CD4-positive, alpha-beta T cell (primary cell): ENCODE results near the gene FOXG1. TPM values are rescaled to one million over a fixed set of nuclear protein-coding genes. Genes with fewer than 3 reads are reported as not detected.

ENCODE experiments used
- ATAC-seq: fragments of 200-7000 bp; cut with Tn5 transposase; one replicate; pipeline ENCODE4 v1.10.0; 2022; ENCODE audit warnings: mild to moderate bottlenecking; ENCODE audit not compliant: poor library complexity
- CTCF ChIA-PET: fragments of 350-600 bp; sonication (Branson Sonifier 250); formaldehyde crosslinking; loops from one replicate; lab custom pipeline; 2021; ENCODE audit warnings: antibody characterized with exemption, inconsistent platforms; lab: Charles Lee
- POLR2A ChIA-PET: fragments of 350-600 bp; sonication (Branson Sonifier 250); formaldehyde crosslinking; loops from one replicate; lab custom pipeline; 2021; ENCODE audit warnings: antibody characterized with exemption, inconsistent platforms; lab: Charles Lee
- DNase-seq, 14 experiments: peaks; one replicate each; pipeline ENCODE4 v3.0.0-alpha.2; 2013 to 2020; ENCODE audit warnings: mixed read lengths in 2 of 14
- H3K27ac ChIP-seq, 2 donors: one replicate each; pipeline versions ENCODE4 v1.5.1 to v1.7.0; 2013; ENCODE audit warnings: low read length in 2 of 2, low read depth in 1 of 2, mild to moderate bottlenecking in 1 of 2
- H3K27me3 ChIP-seq, 2 experiments: 1 replicate in 1 of 2; 2 replicates in 1 of 2; pipeline versions ENCODE4 v1.6.1 to v1.7.0; 2013; ENCODE audit warnings: low read length in 2 of 2, control low read depth in 1 of 2, mild to moderate bottlenecking in 1 of 2, moderate library complexity in 1 of 2; ENCODE audit not compliant: insufficient read depth in 2 of 2, control insufficient read depth in 1 of 2
- H3K36me3 ChIP-seq: one replicate; pipeline ENCODE4 v1.6.1; 2013; ENCODE audit warnings: low read length, control low read depth; ENCODE audit not compliant: insufficient read depth
- H3K4me1 ChIP-seq: one replicate; pipeline ENCODE4 v1.6.1; 2013; ENCODE audit warnings: low read length, control low read depth; ENCODE audit not compliant: insufficient read depth
- H3K4me3 ChIP-seq: one replicate; pipeline ENCODE4 v1.5.1; 2013; ENCODE audit warnings: mild to moderate bottlenecking, low read length, moderate library complexity
- H3K9me3 ChIP-seq, 2 experiments: 1 replicate in 1 of 2; 2 replicates in 1 of 2; pipeline versions ENCODE4 v1.6.1 to v1.7.0; 2013; ENCODE audit warnings: low read length in 2 of 2, mild to moderate bottlenecking in 2 of 2, control low read depth in 1 of 2, moderate library complexity in 1 of 2; ENCODE audit not compliant: control insufficient read depth in 1 of 2, insufficient read depth in 1 of 2
- H3K27ac Mint-ChIP-seq: one replicate; pipeline ENCODE4 v1.8.0; 2020; ENCODE audit warnings: mixed read lengths
- H3K27me3 Mint-ChIP-seq: one replicate; pipeline ENCODE4 v1.8.0; 2021; ENCODE audit warnings: mixed read lengths
- H3K36me3 Mint-ChIP-seq: one replicate; pipeline ENCODE4 v1.8.0; 2021; ENCODE audit warnings: low read depth, mixed read lengths
- H3K4me1 Mint-ChIP-seq: one replicate; pipeline ENCODE4 v1.8.0; 2021; ENCODE audit warnings: low read depth, mixed read lengths
- H3K4me3 Mint-ChIP-seq: one replicate; pipeline ENCODE4 v1.8.0; 2020; ENCODE audit warnings: mild to moderate bottlenecking, mixed read lengths
- H3K9me3 Mint-ChIP-seq: one replicate; pipeline ENCODE4 v1.8.0; 2020; ENCODE audit warnings: mixed read lengths
- intact Hi-C, 2 experiments: fragments of 100-400 bp; cut with DNase I in 1 of 2; cut with micrococcal nuclease in 1 of 2; formaldehyde crosslinking; loops; one replicate each; pipeline versions ENCODE4 v1.15.1 to v1.9.0; 2023 to 2025; cut with DNase I, micrococcal nuclease
- total RNA-seq, 174 experiments: library from RNA in 2 of 174; stranded (reverse) in 2 of 174; gene quantifications; one replicate each; pipeline ENCODE4 v1.2.3 and lab custom pipeline; 2021 to 2026
- TF ChIP-seq, protein P1 (sequence below): fragments of 200-600 bp; IDR thresholded peaks from one replicate; pipeline ENCODE4 v1.8.0; 2022; ENCODE audit warnings: antibody characterized with exemption, mild to moderate bottlenecking

The FOXG1 gene
- total RNA-seq, 2 experiments from 2014 or later: not detected

- Mint-ChIP-seq H3K27ac (no peak overlapping the region), H3K4me1 (no peaks in the 10 kb centered on the region), H3K27me3 (peaks cover 88% of the 10 kb centered on the region), H3K36me3 (no peaks in the 10 kb centered on the region), H3K9me3 (peaks cover 7% of the 10 kb centered on the region), H3K4me3 (no peak overlapping the region)
- Histone ChIP-seq H3K27me3 (peaks cover 26 to 58% of the 10 kb centered on the region in 2 experiments), H3K4me1 (no peaks in the 10 kb centered on the region), H3K4me3 (no peak overlapping the region), H3K9me3 (peaks cover 12 to 19% of the 10 kb centered on the region in 2 experiments), H3K36me3 (no peaks in the 10 kb centered on the region), H3K27ac (no peak overlapping the region)
- no peak for ATAC-seq
- CTCF ChIA-PET: no interaction called here
- intact Hi-C loops: no loop called here
- POLR2A ChIA-PET: no interaction called here
- TF ChIP-seq, protein P1, sequence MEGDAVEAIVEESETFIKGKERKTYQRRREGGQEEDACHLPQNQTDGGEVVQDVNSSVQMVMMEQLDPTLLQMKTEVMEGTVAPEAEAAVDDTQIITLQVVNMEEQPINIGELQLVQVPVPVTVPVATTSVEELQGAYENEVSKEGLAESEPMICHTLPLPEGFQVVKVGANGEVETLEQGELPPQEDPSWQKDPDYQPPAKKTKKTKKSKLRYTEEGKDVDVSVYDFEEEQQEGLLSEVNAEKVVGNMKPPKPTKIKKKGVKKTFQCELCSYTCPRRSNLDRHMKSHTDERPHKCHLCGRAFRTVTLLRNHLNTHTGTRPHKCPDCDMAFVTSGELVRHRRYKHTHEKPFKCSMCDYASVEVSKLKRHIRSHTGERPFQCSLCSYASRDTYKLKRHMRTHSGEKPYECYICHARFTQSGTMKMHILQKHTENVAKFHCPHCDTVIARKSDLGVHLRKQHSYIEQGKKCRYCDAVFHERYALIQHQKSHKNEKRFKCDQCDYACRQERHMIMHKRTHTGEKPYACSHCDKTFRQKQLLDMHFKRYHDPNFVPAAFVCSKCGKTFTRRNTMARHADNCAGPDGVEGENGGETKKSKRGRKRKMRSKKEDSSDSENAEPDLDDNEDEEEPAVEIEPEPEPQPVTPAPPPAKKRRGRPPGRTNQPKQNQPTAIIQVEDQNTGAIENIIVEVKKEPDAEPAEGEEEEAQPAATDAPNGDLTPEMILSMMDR: no peak
- DNase-seq: no peak
Observed at GRCh38 chr14:28773861-28774691, 7.5 kb downstream of the FOXG1 start.

- H3K27ac ChIP-seq: no peak overlapping the region
- intact Hi-C loops: no loop called here
- H3K4me1 ChIP-seq: no peaks in the 10 kb centered on the region
- ATAC-seq (no peak), DNase-seq (no peak)
- Mint-ChIP-seq H3K4me1 (no peaks in the 10 kb centered on the region), H3K4me3 (no peak overlapping the region), H3K27me3 (peaks cover 94% of the 10 kb centered on the region), H3K27ac (no peak overlapping the region), H3K36me3 (no peaks in the 10 kb centered on the region), H3K9me3 (peaks cover 7% of the 10 kb centered on the region)
- ChIA-PET CTCF (no interaction called here), POLR2A (no interaction called here)
- peaks cover 26 to 51% of the 10 kb centered on the region in 2 experiments for H3K27me3 ChIP-seq
- no peaks in the 10 kb centered on the region for H3K36me3 ChIP-seq
- TF ChIP-seq, protein P1: no peak
- H3K9me3 ChIP-seq: peaks cover 12 to 19% of the 10 kb centered on the region in 2 experiments
- H3K4me3 ChIP-seq: no peak overlapping the region
Observed at GRCh38 chr14:28774764-28775735, 8.5 kb downstream of the FOXG1 start.

DNA sequence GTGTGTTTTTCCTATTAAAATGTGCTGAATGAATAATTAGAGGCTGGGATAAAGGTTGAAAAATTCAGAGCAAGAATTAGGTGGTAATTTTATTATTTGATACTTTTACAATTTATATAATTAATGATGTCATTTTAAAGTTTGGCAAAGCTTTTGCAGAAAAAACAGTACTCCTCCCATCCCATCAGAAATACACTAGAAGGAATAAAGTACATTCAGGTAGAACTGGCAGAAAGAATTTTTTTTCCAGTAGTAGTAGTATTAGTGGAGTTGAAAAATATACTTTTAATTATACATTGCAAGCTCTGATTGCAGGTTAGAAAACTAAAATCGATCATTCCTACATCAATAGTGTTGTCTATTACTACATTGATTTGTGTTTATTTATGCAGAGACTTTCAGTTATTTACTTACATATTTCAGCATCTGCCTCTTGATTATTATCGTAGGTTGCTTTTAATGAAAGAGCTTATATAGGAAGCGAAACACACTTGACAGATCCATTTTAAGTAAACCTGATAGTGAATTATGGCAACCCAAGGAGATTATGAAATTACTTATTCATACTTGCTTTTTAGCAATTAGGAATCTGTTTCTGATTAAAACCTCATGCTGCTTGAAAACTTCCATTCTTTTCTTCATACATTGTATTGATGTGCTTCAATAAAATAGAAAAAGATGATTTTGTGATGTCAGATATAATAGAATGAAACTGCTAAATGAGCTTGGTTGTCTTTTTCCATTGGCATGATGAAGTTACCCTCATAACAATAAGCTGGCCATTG is 10.1 kb downstream of the FOXG1 start:
- peaks cover 8% of the 10 kb centered on the region for H3K9me3 Mint-ChIP-seq
- ChIA-PET POLR2A (no interaction called here), CTCF (no interaction called here)
- no peaks in the 10 kb centered on the region for H3K36me3 Mint-ChIP-seq
- Histone ChIP-seq H3K4me1 (no peaks in the 10 kb centered on the region), H3K27me3 (peaks cover 26 to 44% of the 10 kb centered on the region in 2 experiments), H3K4me3 (no peak overlapping the region), H3K27ac (no peak overlapping the region), H3K9me3 (peaks cover 12 to 19% of the 10 kb centered on the region in 2 experiments), H3K36me3 (no peaks in the 10 kb centered on the region)
- TF ChIP-seq, protein P1: no peak
- H3K27me3 Mint-ChIP-seq: peaks cover 93% of the 10 kb centered on the region
- intact Hi-C loops: no loop called here
- ATAC-seq (no peak), DNase-seq (no peak)
- no peak overlapping the region for H3K27ac Mint-ChIP-seq
- no peak overlapping the region for H3K4me3 Mint-ChIP-seq
- H3K4me1 Mint-ChIP-seq: no peaks in the 10 kb centered on the region
